HG02763 (cell line): ENCODE measurements around the gene IL13.

Source experiments
- ATAC-seq: cut with Tn5 transposase; IDR thresholded peaks from one replicate; pipeline ENCODE4 v1.9.1; 2021; ENCODE audit warnings: mild to moderate bottlenecking, moderate library complexity; ENCODE audit not compliant: unreplicated experiment

Gene IL13

DNA sequence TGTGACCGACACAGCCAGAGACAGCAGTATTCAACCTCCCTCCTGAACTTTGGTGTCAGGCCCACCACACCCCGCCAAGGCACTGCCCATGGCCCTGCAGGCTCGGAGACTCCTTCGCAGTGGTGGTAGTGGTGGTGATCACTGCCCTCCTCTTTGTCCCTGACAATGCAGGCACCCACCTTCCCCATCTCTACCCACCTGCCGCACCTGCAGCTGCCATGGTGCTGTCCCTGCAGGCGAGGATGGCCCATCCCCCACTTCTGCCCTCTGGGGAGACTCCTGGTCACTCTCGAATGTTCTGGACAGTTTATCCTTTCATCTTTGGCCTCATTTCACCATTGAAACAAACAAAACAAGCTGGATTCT, 11.5 kb downstream of the IL13 start:
- no peak for ATAC-seq

GRCh38 chr5:132669966-132670882, 12.3 kb downstream of the IL13 start:
- no peak for ATAC-seq

GRCh38 chr5:132671000-132671399, 13.0 kb downstream of the IL13 start:
- ATAC-seq = no peak

GRCh38 chr5:132673488-132673887, 15.5 kb downstream of the IL13 start:
- ATAC-seq = no peak

GRCh38 chr5:132673939-132674630, 16.1 kb downstream of the IL13 start, which contains the start of gene IL4:
Gene IL4, plus strand, starts transcription at chr5:132673989. Its CDS starts 62 bp downstream, at chr5:132674051.
- ATAC-seq = peak; percentile 3

DNA sequence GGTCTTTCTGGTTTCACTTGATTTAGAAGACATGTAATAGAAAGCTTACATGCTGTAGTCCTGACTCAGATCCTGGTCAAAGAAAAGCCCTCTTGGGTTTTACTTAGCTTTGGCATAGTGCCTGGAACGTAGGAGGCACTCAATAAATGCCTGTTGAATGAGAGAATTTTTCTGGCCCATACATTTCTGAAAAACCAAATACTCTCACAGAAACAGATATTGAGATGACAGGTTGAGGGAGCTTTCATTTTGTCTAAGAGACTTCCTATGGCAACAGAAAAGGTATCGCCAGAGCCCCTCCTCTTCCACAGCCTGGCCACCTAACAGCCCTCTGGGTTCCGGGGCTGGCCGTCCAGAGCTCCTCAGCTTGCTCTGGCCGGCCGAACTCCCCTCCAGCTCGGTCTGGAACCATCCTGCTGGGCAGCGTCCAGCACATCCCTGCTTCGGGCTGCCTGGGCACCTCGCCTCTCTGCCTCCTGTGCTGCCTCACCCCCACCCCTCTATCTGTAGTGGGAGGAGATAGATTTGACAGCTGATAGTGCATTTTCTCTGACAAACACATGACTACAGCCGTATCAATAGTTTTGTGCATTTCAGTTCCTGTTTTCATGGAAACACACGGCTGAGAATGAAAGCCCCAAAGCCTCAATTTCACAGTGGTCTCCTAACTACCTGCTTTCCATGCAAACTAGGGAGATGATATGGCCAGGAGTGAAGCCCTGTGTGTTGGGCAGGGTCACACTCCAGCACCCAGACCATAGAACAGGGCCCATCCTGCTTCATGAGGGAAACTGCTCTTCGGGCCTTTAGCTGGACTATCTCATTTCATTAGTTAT, 16.9 kb downstream of the IL13 start:
- ATAC-seq = peak; percentile 79

- ATAC-seq = no peak
Observed at GRCh38 chr5:132675936-132676689, 18.1 kb downstream of the IL13 start.

DNA sequence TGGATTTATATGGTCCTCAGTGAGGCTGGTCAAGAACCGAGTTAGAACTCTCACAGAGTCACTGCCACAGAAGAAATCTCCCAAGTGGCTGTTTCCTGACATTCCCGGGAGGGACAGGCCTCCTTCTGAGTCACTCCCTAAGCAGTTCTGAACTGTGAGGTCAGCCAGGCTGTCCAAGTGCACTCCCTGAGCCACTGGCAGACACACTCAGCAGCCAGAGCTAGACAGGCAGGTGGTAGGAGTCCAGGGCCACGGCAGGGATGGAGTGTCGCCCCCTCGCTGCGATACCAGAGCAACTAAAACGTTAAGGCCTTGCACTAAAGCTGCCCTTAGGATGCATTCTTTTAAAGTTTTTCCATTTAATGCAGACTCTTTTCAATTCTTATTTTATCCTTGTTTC, 19.2 kb downstream of the IL13 start:
- no peak for ATAC-seq

GRCh38 chr5:132677682-132678400, 19.9 kb downstream of the IL13 start:
- ATAC-seq = no peak

DNA sequence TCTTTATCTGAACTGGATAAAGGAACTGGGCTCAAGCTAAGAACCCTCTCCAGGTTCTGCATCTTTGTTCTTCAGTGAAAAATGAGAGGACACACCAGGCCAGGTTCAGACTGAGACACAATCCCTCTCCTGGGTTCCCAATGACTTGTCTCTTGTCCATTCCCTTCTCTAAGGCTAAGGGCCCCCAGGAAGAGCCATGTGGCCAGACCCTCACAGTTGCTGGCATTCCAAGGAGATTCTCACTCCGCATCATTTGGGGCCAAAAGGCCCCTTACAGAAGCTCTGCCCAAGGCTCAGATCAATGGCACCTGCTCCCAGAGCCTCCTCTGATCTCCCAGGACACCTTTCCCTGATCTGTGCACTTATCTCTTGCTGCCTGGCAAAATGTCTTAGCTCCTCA, 20.8 kb downstream of the IL13 start:
- no peak for ATAC-seq

DNA sequence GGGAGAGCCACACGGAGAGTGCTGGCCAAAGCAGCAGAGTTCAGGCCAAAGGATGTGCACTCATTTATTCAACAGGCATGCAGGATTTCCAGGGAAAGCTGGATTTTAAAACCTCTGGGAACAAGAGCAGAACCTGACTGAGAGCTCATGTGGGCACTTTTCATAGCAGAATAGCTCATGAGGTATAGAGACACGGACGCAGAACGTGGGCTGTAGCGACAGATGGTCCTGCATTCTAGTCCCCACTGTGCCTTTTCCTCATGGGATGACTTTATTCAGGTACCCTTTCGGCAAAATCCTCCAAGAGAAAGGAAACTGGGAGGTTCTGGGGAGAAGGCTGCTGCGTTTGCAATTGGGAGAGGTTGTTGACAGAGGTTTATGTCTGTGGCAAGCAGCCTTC, 21.2 kb downstream of the IL13 start:
- no peak for ATAC-seq

DNA sequence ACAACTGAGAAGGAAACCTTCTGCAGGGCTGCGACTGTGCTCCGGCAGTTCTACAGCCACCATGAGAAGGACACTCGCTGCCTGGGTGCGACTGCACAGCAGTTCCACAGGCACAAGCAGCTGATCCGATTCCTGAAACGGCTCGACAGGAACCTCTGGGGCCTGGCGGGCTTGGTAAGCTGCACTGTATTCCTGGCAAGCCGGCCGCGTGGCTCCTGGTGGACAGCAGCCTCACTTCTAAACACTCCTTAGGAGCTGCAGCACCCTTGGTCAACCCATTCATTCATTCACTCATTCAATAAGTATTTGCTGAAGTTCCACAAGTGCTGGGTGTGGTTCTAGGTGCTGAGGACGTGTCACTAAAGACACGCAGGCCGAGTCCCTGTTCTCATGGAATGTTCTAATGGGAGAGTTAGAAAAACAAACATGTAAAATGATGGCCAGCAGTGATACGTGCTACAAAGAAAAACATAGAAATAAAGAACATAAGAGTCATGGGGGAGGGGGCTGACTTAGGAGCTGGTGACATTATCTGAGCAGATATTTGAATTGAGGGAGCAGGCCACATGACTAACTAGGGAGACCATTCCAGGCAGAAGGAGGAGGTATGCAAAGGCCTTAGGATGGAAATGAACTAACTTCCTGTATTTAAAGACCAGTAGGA, 21.9 kb downstream of the IL13 start:
- ATAC-seq = no peak

GRCh38 chr5:132680780-132681475, 23.0 kb downstream of the IL13 start:
- ATAC-seq = no peak

GRCh38 chr5:132681476-132681831, 23.5 kb downstream of the IL13 start:
- ATAC-seq = no peak

- no peak for ATAC-seq
Observed at GRCh38 chr5:132681983-132682382, 24.0 kb downstream of the IL13 start.

- no peak for ATAC-seq
Observed at GRCh38 chr5:132684491-132684890, 26.5 kb downstream of the IL13 start.

DNA sequence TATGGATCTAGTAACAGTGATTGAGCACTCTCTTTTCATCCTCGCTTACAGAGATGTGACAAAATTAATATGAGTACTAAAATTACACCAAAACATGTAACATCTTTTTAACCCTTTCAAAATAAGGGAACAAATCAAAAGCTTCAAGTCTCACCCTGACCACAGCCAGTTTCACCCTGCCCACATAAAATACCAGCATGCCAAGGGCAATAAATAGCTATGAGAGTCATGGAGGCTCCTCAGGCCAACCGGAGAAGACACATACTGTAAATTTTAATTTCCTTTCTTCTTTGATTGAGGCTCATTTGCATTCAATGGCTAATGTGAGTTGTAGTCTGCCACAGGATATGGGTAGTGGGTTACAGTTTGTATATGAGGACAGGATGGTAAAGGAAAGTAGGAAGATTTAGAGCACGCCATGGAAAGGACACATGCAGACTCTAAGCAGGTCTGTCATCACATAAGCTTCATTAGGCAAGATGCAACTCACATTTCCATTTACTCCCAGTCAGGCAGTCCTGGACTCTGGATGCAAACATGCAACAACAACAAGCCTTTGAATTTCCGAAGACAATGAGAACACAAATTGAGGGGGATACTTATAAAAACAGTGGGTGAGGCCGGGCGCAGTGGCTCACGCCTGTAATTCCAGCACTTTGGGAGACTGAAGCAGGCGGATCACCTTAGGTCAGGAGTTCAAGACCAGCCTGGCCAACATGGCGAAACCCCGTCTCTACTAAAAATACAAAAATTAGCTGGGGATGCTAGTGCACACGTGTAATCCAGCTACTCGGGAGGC, 27.1 kb downstream of the IL13 start:
- no peak for ATAC-seq

DNA sequence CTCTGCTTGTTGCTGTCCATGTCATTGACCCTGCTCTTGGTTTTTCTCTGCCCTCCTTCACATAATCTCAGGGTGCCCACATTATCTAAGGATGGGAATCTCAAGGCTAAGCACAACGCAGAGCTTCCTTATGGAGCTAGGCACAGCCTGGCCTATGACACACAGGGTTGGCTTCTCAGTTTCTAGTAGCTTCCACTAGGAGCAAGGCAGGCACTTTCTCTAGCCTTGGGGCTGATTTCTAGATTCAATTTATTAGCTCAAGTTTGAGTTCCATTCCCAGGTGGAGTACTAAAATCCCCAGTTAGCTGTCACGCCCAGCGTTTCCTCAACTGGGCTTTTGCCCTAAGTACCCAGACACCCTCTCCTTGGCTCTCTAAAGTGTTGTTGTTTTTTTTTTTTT, 28.2 kb downstream of the IL13 start:
- no peak for ATAC-seq
